Activated gamma-delta T cell treated with Interleukin-2 at 50 U/mL for 16 hours (primary cell): Measurements from ENCODE around the gene CDH22.

Experiments
- DNase-seq: peaks from one replicate; pipeline ENCODE4 v3.0.0-alpha.2; 2020

Gene CDH22

GRCh38 chr20:46233701-46234100 lies 74.6 kb downstream of the CDH22 start:
- no peak for DNase-seq

- no peak for DNase-seq
Observed at GRCh38 chr20:46232539-46232938, 75.8 kb downstream of the CDH22 start.

- DNase-seq: no peak
Observed at GRCh38 chr20:46230801-46231282, 77.5 kb downstream of the CDH22 start.

GRCh38 chr20:46230106-46230491 lies 78.2 kb downstream of the CDH22 start:
- DNase-seq: no peak

- DNase-seq: no peak
Observed at GRCh38 chr20:46229478-46230105, 78.7 kb downstream of the CDH22 start.

- no peak for DNase-seq
Observed at GRCh38 chr20:46228670-46229069, 79.6 kb downstream of the CDH22 start.

GRCh38 chr20:46227272-46227767 lies 81.0 kb downstream of the CDH22 start:
- no peak for DNase-seq

GRCh38 chr20:46226602-46227001 lies 81.7 kb downstream of the CDH22 start:
- DNase-seq: no peak

GRCh38 chr20:46222521-46223007 lies 85.7 kb downstream of the CDH22 start:
- no peak for DNase-seq

GRCh38 chr20:46221256-46221833 lies 87.0 kb downstream of the CDH22 start:
- no peak for DNase-seq

GRCh38 chr20:46220455-46221207 lies 87.7 kb downstream of the CDH22 start:
- no peak for DNase-seq

GRCh38 chr20:46219920-46220319 lies 88.4 kb downstream of the CDH22 start:
- no peak for DNase-seq

GRCh38 chr20:46219190-46219589 lies 89.1 kb downstream of the CDH22 start:
- no peak for DNase-seq

- DNase-seq: no peak
Observed at GRCh38 chr20:46218656-46219055, 89.6 kb downstream of the CDH22 start.

GRCh38 chr20:46217583-46217982 lies 90.7 kb downstream of the CDH22 start:
- DNase-seq: no peak

- no peak for DNase-seq
Observed at GRCh38 chr20:46216770-46217464, 91.4 kb downstream of the CDH22 start.

GRCh38 chr20:46215913-46216707 lies 92.2 kb downstream of the CDH22 start:
- DNase-seq: no peak

GRCh38 chr20:46214824-46215488 lies 93.3 kb downstream of the CDH22 start:
- no peak for DNase-seq

GRCh38 chr20:46213946-46214823 lies 94.1 kb downstream of the CDH22 start:
- no peak for DNase-seq

- no peak for DNase-seq
Observed at GRCh38 chr20:46212876-46213275, 95.4 kb downstream of the CDH22 start.

- DNase-seq: no peak
Observed at GRCh38 chr20:46212252-46212651, 96.0 kb downstream of the CDH22 start.
